Activated CD4-positive, alpha-beta T cell treated with anti-CD3 and anti-CD28 coated beads, Interleukin-2, amount 50 U/mL, for 16 hours (primary cell): Measurements from ENCODE around the gene F10.
"Not testable (repeated sequence)": the region's sequence is repeated elsewhere in the genome, so short reads cannot be mapped to it uniquely, and the experiment has no call there.

Experiments used
- DNase-seq: peaks from one replicate; pipeline ENCODE4 v3.0.0-alpha.2; 2020

Gene F10

GRCh38 chr13:113122550-113123225 is at the start of gene F10:
TSS of gene F10 (plus strand) at chr13:113122799. CDS start at chr13:113122856, 57 bp downstream.
- DNase-seq: no peak

DNA sequence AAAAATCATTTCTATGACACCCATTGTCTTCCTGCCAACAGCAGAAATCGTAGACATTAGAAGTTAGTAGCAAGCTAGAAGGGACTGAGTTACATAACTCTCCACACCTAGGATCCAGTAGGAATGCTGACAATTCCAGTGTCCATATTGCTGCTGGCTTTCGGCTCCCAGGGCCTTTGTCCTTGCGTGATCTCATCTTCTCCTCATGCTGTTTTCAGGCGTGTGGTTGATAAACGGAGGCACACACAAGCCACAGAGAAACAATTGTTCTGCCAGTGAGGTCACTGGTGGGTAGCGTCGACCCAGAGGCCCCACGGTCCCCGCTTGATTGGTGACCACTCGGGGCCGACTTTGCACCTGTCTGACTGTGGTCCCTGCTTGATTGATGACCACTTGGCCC is 48.7 kb upstream of the F10 start:
- DNase-seq: no peak

DNA sequence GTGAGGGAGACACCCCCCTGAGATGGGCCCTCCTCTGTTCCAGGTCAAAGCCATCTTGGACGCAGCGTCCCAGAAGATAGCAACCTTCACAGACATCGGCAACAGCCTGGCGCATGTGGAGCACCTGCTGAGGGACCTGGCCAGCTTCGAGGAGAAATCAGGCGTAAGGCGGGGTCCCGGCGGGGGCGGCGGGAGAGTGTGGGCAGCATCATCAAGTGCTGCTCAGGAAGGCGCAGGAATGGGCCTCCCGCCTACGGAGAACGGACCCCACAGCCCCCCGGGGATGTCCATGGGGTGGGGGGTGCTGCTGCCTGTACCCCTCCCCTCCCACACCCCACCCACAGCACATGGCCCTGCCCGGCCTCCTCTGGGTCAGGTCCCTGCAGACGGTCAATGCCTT is 48.2 kb upstream of the F10 start:
- no peak for DNase-seq

DNA sequence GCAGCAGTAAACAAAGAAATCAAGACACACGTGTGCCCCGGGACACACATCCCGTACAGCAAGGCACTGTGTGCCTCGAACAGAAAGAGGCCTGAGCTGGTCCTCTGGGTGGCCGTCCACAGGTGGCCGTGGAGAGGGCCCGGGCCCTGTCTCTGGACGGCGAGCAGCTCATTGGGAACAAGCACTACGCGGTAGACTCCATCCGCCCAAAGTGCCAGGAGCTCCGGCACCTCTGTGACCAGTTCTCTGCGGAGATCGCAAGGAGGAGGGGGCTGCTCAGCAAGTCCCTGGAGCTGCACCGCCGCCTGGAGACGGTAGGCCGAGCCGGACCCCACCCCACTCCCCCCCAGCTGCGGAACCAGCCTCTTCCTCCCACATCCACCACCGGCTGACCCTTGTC is 47.7 kb upstream of the F10 start:
- DNase-seq: no peak

GRCh38 chr13:113075711-113076110 is 46.9 kb upstream of the F10 start:
- DNase-seq: no peak

- no peak for DNase-seq
These were observed 45.8 kb upstream of the F10 start for GRCh38 chr13:113076681-113077401.

- DNase-seq: no peak
These were observed 45.0 kb upstream of the F10 start for GRCh38 chr13:113077566-113077952.

- DNase-seq: no peak
These were observed 44.4 kb upstream of the F10 start for GRCh38 chr13:113077953-113078901.

- no peak for DNase-seq
These were observed 43.5 kb upstream of the F10 start for GRCh38 chr13:113078902-113079780.

DNA sequence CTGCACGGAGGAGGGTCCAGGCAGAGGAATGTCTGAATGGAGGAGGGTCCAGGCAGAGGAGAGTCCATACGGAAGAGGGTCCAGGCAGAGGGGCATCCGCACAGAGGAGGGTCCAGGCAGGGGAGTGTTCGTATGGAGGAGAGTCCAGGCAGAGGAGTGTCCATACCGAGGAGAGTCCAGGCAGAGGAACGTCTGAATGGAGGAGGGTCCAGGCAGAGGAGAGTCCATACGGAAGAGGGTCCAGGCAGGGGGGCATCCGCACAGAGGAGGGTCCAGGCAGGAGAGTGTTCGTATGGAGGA is 42.9 kb upstream of the F10 start:
- DNase-seq: not testable (repeated sequence)

DNA sequence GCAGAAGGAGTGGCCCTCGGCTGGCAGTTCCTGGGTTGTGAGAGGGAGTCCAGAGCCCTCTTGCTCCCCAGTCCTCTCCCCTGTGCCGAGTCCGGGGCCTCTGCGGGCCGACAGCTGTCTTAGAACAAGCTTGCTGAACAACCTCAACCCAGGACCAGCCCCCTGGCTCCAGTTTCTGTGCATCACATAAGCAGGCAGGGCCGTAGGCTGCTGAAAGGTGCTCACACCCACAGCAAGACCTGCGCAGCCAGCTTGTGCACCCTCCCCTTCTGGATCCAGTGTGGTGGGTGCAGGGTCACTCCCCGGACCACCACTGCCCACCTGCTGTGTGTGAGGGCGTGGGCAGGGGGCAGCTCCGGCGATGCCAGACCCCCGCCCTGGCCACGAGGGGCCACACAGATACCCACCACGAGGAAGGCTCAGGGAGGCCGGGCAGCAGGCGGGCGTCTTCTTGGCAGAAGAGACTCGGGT is 42.2 kb upstream of the F10 start:
- DNase-seq: no peak

- no peak for DNase-seq
These were observed 41.6 kb upstream of the F10 start for GRCh38 chr13:113080901-113081521.

DNA sequence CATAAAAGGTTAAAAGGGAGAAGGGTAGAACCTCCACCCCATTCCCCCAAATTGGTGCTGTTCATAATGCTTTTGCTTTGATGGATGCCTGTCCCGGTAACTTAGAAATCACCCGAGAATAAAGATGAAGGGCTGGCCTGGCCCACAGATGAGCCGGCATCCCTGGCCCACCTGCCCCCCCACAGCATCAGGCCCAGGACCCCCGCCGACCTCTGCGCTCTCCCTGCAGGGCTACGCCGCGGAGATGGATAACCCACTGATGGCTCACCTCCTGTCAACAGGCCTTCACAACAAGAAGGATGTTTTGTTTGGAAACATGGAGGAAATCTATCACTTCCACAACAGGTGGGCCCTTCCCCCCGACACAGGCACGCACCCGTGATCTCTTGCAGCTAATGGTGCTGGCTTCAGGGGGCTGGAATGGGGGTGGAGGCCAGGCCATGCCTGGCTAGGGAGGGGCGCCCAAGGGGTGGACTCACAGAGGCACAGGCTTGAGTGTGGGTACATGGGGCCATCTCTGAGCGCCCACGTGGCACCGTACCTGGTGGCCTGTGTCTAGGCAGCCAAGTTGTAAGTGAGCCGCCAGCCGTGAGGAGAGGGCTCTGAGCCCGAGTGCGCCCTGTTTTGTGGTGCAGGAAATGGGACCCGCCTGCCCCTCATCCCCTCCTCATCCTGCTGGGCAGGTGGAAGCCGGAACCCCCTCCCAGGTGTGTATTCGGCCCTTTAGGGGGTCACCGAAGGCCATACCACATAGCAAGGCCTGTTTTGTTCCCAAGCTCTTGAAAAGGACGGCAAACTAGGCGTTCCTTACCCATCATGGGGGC is 40.2 kb upstream of the F10 start:
- DNase-seq: no peak

DNA sequence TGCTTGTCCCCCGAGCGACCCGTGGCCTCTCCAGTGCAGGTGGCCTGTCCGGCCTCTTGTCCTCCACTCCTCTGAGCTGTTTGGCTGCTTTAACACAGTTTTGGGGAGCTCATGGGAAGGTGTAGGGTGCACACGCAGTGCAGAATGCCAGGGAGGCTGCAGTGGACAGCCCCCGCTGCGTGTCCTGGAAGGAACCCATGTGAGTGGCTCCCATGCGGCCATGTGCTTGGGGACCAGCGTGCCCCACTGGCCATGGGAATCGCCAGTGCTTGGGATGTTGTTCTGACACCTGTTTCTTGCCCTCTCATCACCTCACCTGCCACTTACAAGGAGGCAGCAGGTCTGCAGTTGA is 39.6 kb upstream of the F10 start:
- DNase-seq: no peak

DNA sequence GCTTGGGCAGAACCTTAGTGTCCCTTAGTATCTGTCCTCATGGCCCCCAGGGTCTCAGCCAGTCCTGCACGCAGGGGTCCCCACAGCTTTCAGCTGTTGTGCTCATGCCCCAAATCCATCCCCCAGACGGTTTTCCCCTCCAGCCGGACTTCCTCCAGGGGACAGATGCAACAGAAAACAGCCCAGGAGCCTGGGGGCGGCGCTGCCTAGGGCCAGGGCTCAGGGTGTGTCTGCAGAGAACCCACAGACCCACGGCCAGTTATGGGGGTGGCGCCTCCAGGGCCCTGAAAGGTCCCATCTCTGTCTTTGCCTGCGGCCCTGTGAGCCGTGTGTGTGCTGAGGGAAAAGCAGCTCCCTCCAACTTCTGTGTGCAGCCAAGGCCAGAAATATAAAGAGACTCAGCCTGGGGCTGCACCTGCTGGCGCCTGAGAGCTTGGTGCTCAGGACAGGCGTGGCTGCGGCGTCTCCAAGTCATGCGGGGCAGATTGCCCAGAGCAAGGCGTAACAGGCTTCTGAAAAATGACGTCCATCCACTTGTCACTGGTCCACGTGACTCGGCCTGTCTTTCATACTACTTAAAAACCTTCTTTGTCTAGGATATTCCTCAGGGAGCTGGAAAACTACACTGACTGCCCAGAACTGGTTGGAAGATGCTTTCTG is 39.1 kb upstream of the F10 start:
- DNase-seq: no peak

GRCh38 chr13:113084094-113084942 is 38.3 kb upstream of the F10 start:
- no peak for DNase-seq

DNA sequence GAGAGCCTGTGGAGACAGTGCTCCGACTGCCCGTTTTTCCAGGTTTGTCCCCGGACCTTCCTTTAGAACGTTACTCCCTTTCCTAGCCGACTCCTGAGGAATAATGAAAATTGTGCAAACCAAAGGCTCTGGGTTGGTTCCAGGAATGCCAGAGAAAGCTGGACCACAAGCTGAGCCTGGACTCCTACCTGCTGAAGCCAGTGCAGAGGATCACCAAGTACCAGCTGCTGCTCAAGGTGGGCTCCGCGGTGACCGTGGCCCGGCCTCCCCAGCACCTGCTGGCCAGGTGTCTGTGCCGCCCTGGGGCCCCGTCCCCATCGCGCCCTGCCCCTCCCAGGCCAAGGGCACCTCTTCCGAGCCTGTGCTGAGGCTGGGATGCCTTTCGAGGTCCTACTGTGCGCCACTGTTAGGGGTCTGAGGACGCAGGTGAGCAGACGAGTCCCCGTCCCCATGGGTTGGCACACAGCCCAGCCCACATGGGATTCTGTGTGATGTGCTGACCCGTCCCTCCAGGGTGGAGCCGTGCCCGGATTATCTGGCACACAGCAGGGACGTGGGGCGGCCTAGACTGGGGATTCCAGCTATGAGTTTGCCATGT is 37.6 kb upstream of the F10 start:
- DNase-seq: no peak

- DNase-seq: no peak
These were observed 36.4 kb upstream of the F10 start for GRCh38 chr13:113086031-113086750.
